Activated B cell treated with CpG ODN at 0.5 μM for 24 hours (primary cell): ENCODE results near the gene INPP5A. TPM values are rescaled to one million over a fixed set of nuclear protein-coding genes. Genes with fewer than 3 reads are reported as not detected.

Source experiments
- ATAC-seq: fragments of 200-7000 bp; cut with Tn5 transposase; one replicate; pipeline ENCODE4 v1.10.0; 2021; ENCODE audit warnings: low read depth, mild to moderate bottlenecking, moderate library complexity
- CTCF ChIA-PET: fragments of 350-600 bp; sonication (Branson Sonifier 250); formaldehyde crosslinking; loops from one replicate; lab custom pipeline; 2021; ENCODE audit warnings: antibody characterized with exemption; lab: Charles Lee
- POLR2A ChIA-PET: fragments of 350-600 bp; sonication (Branson Sonifier 250); formaldehyde crosslinking; loops from one replicate; lab custom pipeline; 2021; ENCODE audit warnings: antibody characterized with exemption; lab: Charles Lee
- DNase-seq: peaks from one replicate; pipeline ENCODE4 v3.0.0; 2022
- H3K27ac Mint-ChIP-seq: one replicate; pipeline ENCODE4 v1.8.0; 2020; ENCODE audit warnings: mixed read lengths
- H3K27me3 Mint-ChIP-seq: one replicate; pipeline ENCODE4 v1.8.0; 2021; ENCODE audit warnings: mixed read lengths
- H3K36me3 Mint-ChIP-seq: one replicate; pipeline ENCODE4 v1.8.0; 2021; ENCODE audit warnings: low read depth, mixed read lengths
- H3K4me1 Mint-ChIP-seq: one replicate; pipeline ENCODE4 v1.8.0; 2021; ENCODE audit warnings: mixed read lengths
- H3K4me3 Mint-ChIP-seq: one replicate; pipeline ENCODE4 v1.8.0; 2020; ENCODE audit warnings: mild to moderate bottlenecking, mixed read lengths
- H3K9me3 Mint-ChIP-seq: one replicate; pipeline ENCODE4 v1.8.0; 2020; ENCODE audit warnings: mixed read lengths
- intact Hi-C: fragments of 100-400 bp; cut with micrococcal nuclease; formaldehyde crosslinking; loops from one replicate; pipeline ENCODE4 v1.15.1; 2024
- total RNA-seq: library from RNA; stranded (reverse); gene quantifications from 2 replicates; pipeline ENCODE4 v1.2.3, GENCODE V29; 2022
- TF ChIP-seq, protein P1 (sequence below): fragments of 200-600 bp; IDR thresholded peaks from one replicate; pipeline ENCODE4 v1.8.0; 2022; ENCODE audit warnings: antibody characterized with exemption, mild to moderate bottlenecking

The INPP5A gene
- total RNA-seq, 1 donor from 2014 or later, result 24.9 TPM

DNA sequence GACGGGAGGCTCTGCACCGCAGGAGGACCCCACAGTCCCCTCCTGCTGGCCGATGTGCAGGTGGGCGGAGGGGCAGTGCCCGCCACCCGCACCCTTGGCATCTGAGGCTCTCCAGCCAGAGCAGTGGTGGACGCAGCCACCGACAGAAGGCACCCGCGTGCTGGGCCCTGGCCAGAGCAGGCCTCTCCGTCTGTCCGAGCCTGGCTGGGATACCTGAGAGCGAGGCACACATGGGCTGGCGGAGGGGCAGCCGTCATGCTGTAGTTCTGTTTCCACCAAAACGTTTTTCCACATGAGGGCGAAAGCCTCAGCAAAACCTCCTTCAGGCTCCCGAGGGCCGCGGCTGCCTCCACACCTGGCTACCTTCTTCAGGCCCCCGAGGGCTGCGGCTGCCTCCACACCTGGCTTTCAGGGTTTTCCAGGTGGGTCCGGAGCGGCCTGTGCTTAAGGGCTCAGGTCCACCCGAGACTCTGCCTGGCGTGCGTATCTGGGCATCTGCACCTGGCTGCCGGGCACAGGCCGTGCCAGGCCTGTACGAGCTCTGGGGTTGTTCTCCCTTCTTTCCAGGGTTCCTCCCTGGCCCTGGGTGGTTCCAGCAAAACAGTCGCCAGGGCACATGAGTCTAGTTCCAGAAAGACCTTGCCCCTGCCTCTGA, 115.5 kb downstream of the INPP5A start:
- Mint-ChIP-seq H3K27ac (no peak overlapping the region), H3K9me3 (no peaks in the 10 kb centered on the region), H3K4me3 (no peak overlapping the region), H3K27me3 (no peaks in the 10 kb centered on the region), H3K36me3 (peaks cover 43% of the 10 kb centered on the region), H3K4me1 (peaks cover 2% of the 10 kb centered on the region)
- TF ChIP-seq, protein P1, sequence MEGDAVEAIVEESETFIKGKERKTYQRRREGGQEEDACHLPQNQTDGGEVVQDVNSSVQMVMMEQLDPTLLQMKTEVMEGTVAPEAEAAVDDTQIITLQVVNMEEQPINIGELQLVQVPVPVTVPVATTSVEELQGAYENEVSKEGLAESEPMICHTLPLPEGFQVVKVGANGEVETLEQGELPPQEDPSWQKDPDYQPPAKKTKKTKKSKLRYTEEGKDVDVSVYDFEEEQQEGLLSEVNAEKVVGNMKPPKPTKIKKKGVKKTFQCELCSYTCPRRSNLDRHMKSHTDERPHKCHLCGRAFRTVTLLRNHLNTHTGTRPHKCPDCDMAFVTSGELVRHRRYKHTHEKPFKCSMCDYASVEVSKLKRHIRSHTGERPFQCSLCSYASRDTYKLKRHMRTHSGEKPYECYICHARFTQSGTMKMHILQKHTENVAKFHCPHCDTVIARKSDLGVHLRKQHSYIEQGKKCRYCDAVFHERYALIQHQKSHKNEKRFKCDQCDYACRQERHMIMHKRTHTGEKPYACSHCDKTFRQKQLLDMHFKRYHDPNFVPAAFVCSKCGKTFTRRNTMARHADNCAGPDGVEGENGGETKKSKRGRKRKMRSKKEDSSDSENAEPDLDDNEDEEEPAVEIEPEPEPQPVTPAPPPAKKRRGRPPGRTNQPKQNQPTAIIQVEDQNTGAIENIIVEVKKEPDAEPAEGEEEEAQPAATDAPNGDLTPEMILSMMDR, result no peak
- ChIA-PET POLR2A (no interaction called here), CTCF (interaction anchor here (0.7 kb wide), 1 partner anchor 370 kb away, joined by 3 read pairs; no protein-coding TSS in a partner anchor)
- ATAC-seq (no peak), DNase-seq (no peak)
- intact Hi-C loops, result loop anchor here (10.0 kb wide), 1 partner anchor 672 kb away; no protein-coding TSS in a partner anchor

DNA sequence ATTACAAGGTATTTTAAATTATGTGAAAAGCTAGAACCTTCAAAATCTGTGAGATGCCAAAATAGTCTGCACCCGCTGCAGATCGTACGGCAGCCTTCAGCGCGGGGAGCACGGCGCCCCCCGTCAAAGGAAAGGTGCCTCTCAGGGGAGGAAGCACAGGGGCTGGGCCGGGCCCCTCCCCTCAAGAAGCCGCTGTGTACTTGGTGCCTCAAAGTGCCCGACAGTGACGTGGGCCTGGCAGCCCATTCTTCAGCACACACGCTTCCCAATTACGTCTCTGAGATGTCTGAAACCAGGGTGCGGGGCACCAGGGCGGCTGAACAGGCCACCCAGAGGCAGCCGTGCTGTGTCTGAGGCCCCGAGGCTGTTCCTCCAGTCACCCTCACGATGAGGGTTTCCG, 116.1 kb downstream of the INPP5A start:
- Mint-ChIP-seq H3K36me3 (peaks cover 42% of the 10 kb centered on the region), H3K27me3 (no peaks in the 10 kb centered on the region), H3K4me3 (no peak overlapping the region), H3K4me1 (peaks cover 2% of the 10 kb centered on the region), H3K9me3 (no peaks in the 10 kb centered on the region), H3K27ac (no peak overlapping the region)
- intact Hi-C loops, result loop anchor here (10.0 kb wide), 1 partner anchor 671 kb away; no protein-coding TSS in a partner anchor
- ChIA-PET CTCF (no interaction called here), POLR2A (no interaction called here)
- DNase-seq (no peak), ATAC-seq (no peak)
- TF ChIP-seq, protein P1, result no peak

DNA sequence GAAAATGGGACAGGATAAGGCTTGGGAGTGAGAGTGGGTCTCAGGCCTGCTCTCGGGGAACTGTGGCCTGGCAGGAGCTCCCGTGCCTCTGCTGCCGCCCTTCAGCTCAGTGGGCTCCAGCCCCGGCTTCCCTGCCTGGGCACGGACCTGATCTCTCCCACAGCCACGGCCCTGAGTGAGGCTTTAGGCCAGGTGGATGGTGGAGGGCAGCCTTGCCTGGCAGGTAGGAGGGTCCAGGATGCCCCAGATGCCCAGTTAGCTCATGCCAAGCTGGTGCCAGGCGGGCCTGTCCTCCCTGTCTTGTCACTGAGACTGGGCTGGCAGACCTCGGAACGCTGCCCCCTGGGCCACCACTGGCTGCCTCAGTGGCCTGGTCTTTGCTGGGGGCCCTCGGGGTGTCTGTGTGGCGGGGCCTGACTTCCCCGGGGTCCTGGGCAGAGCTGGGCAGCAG, 116.6 kb downstream of the INPP5A start:
- POLR2A ChIA-PET, result no interaction called here
- no peaks in the 10 kb centered on the region for H3K27me3 Mint-ChIP-seq
- H3K4me1 Mint-ChIP-seq, result peaks cover 2% of the 10 kb centered on the region
- TF ChIP-seq, protein P1, result no peak
- no peak overlapping the region for H3K4me3 Mint-ChIP-seq
- CTCF ChIA-PET, result interaction anchor here (1.0 to 1.2 kb wide), 2 partner anchors 31 to 202 kb away, joined by 3 read pairs; no protein-coding TSS in a partner anchor
- no peak for DNase-seq
- intact Hi-C loops, result loop anchor here (10.0 kb wide), 1 partner anchor 671 kb away; no protein-coding TSS in a partner anchor
- H3K9me3 Mint-ChIP-seq, result no peaks in the 10 kb centered on the region
- ATAC-seq, result no peak
- no peak overlapping the region for H3K27ac Mint-ChIP-seq
- H3K36me3 Mint-ChIP-seq, result peaks cover 42% of the 10 kb centered on the region

DNA sequence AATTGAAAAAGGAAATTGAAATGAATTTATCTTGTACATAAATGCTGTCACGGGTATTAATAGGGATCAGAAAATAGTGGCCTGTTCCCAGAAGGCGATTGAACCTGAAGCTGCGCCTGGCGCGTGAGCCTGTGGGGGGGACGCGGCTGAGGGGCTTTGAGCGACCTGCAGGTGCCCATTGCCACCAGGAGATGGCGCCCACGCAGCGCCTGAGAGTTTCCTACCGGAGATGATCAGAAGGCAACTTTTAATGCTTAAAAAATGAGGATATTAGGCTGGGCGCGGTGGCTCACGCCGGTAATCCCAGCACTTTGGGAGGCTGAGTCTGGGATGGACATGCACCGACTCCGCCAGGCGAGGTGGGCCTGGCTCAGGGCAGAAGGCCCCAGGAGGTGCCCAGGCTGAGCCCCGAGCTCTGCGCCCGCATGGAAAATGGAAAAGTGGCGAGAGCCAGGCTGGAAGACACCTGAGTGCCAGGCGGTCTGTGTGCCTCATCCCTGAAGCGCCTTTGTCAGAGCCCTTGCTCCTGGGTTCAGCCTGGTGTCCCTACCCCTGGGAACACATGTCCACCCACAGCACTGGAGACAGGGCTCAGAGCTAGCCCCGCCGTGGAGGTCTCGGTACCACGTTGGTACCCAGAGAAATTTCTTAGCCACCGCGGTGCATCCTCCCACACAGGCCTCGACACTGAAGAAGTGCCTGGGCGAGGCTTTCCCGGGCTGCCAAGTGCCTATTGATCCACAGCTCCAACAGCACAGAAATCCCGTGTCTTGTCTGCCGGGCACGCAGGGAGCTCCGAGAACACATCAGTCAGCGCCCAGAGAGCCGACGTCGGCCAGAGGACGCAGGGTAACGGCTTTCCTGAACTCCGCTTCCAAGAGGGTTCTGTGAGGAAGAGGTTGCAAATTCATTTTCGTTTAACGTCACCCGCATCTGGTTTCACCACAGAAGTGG, 117.4 kb downstream of the INPP5A start:
- Mint-ChIP-seq H3K9me3 (no peaks in the 10 kb centered on the region), H3K36me3 (peaks cover 45% of the 10 kb centered on the region), H3K4me1 (peaks cover 2% of the 10 kb centered on the region), H3K27ac (no peak overlapping the region), H3K4me3 (no peak overlapping the region), H3K27me3 (no peaks in the 10 kb centered on the region)
- ChIA-PET POLR2A (no interaction called here), CTCF (interaction anchor here (1.0 to 1.3 kb wide), 4 partner anchors 12 to 203 kb away, joined by 3 to 5 read pairs (median 3); no protein-coding TSS in a partner anchor)
- ATAC-seq (peak; percentile 77), DNase-seq (peak; percentile 46)
- intact Hi-C loops, result loop anchor here (10.0 kb wide), 1 partner anchor 670 kb away; no protein-coding TSS in a partner anchor
- TF ChIP-seq, protein P1, result no peak
